Measurements from ENCODE around the gene DGUOK. TPM values are rescaled to one million over a fixed set of nuclear protein-coding genes. Genes with fewer than 3 reads are reported as not detected.

Gene DGUOK
- total RNA-seq, 1 experiment from 2014 or later, result 78.7 TPM

GRCh38 chr2:73961823-73962615, 35.3 kb downstream of the DGUOK start:
- peaks cover 25% of the 10 kb centered on the region; the same call in 1 of the 2 replicates for H3K36me3 ChIP-seq (ENCODE audit: low read depth)
- BruUV-seq (replicated peaks), result TSS peak; percentile 9
- H2AFZ ChIP-seq, result no peak overlapping the region
- peaks cover 4% of the 10 kb centered on the region; the same call in 1 of the 2 replicates for H4K20me1 ChIP-seq (ENCODE audit: insufficient read depth)
- CTCF ChIA-PET, result interaction anchor here (0.6 kb wide), 1 partner anchor 17 kb away, joined by 3 read pairs; no protein-coding TSS in a partner anchor
- POLR2A ChIA-PET (ENCODE audit: unreplicated experiment), result no interaction called here
- intact Hi-C loops (cut with micrococcal nuclease; ENCODE audit: unreplicated experiment), result no loop called here
- no peaks in the 10 kb centered on the region for H3K9me3 ChIP-seq (ENCODE audit: insufficient read depth, low read depth)
- no peaks in the 10 kb centered on the region for H3K79me2 ChIP-seq (ENCODE audit: low read depth)
- no peak overlapping the region for H3K4me2 ChIP-seq
- no peaks in the 10 kb centered on the region for H3K4me1 ChIP-seq (replicated peaks; ENCODE audit: insufficient read depth)
- DNase-seq, result no peak
- H3K27ac ChIP-seq, result no peak overlapping the region
- no peaks in the 10 kb centered on the region for H3K9me2 ChIP-seq (ENCODE audit: insufficient read depth)
- TF ChIP-seq CTCF (conservative IDR thresholded peaks at IDR 0.05), result no peak
- no peak for TF ChIP-seq EZH2 (IDR thresholded peaks at IDR 0.05; ENCODE audit: low read depth)
- peaks cover 3% of the 10 kb centered on the region; the same call in 1 of the 2 replicates for H3F3A ChIP-seq (ENCODE audit: insufficient read depth, low read depth)
- H3K4me3 ChIP-seq, result no peak overlapping the region
- H3K27me3 ChIP-seq (ENCODE audit: insufficient read depth, low read depth), result no peaks in the 10 kb centered on the region

- no peaks in the 10 kb centered on the region for H3K9me3 ChIP-seq (ENCODE audit: insufficient read depth, low read depth)
- H3K4me3 ChIP-seq, result no peak overlapping the region
- ChIA-PET CTCF (no interaction called here), POLR2A (ENCODE audit: unreplicated experiment) (no interaction called here)
- H3K4me1 ChIP-seq (replicated peaks; ENCODE audit: insufficient read depth), result no peaks in the 10 kb centered on the region
- no peaks in the 10 kb centered on the region for H3K79me2 ChIP-seq (ENCODE audit: low read depth)
- no peak overlapping the region for H3K4me2 ChIP-seq
- no TSS peak for BruUV-seq (replicated peaks)
- peaks cover 2% of the 10 kb centered on the region; the same call in 1 of the 2 replicates for H4K20me1 ChIP-seq (ENCODE audit: insufficient read depth)
- H3K27ac ChIP-seq, result no peak overlapping the region
- no peaks in the 10 kb centered on the region for H3K9me2 ChIP-seq (ENCODE audit: insufficient read depth)
- H3K36me3 ChIP-seq (ENCODE audit: low read depth), result peaks cover 20% of the 10 kb centered on the region; the same call in 1 of the 2 replicates
- H2AFZ ChIP-seq, result no peak overlapping the region
- no peak for DNase-seq
- no peak for TF ChIP-seq EZH2 (IDR thresholded peaks at IDR 0.05; ENCODE audit: low read depth)
- TF ChIP-seq CTCF (conservative IDR thresholded peaks at IDR 0.05), result no peak
- peaks cover 3% of the 10 kb centered on the region; the same call in 1 of the 2 replicates for H3F3A ChIP-seq (ENCODE audit: insufficient read depth, low read depth)
- intact Hi-C loops (cut with micrococcal nuclease; ENCODE audit: unreplicated experiment), result no loop called here
- H3K27me3 ChIP-seq (ENCODE audit: insufficient read depth, low read depth), result no peaks in the 10 kb centered on the region
Observed at GRCh38 chr2:73962798-73963197, 36.1 kb downstream of the DGUOK start.

GRCh38 chr2:73963385-73964120, 36.9 kb downstream of the DGUOK start:
- ChIA-PET CTCF (no interaction called here), POLR2A (ENCODE audit: unreplicated experiment) (no interaction called here)
- no TSS peak for BruUV-seq (replicated peaks)

More at GRCh38 chr2:73963385-73964120, 36.9 kb downstream of the DGUOK start:
- no peaks in the 10 kb centered on the region for H3K79me2 ChIP-seq (ENCODE audit: low read depth)
- H3K4me3 ChIP-seq, result no peak overlapping the region
- H3K36me3 ChIP-seq (ENCODE audit: low read depth), result peaks cover 13% of the 10 kb centered on the region; the same call in 1 of the 2 replicates
- no peak for TF ChIP-seq CTCF (conservative IDR thresholded peaks at IDR 0.05)
- no peak for TF ChIP-seq EZH2 (IDR thresholded peaks at IDR 0.05; ENCODE audit: low read depth)
- peaks cover 3% of the 10 kb centered on the region; the same call in 1 of the 2 replicates for H3F3A ChIP-seq (ENCODE audit: insufficient read depth, low read depth)
- H3K4me1 ChIP-seq (replicated peaks; ENCODE audit: insufficient read depth), result no peaks in the 10 kb centered on the region
- no peaks in the 10 kb centered on the region for H3K9me2 ChIP-seq (ENCODE audit: insufficient read depth)
- H3K27ac ChIP-seq, result no peak overlapping the region
- no peak for DNase-seq
- H3K27me3 ChIP-seq (ENCODE audit: insufficient read depth, low read depth), result no peaks in the 10 kb centered on the region
- intact Hi-C loops (cut with micrococcal nuclease; ENCODE audit: unreplicated experiment), result no loop called here
- H4K20me1 ChIP-seq (ENCODE audit: insufficient read depth), result no peaks in the 10 kb centered on the region; the same call in 1 of the 2 replicates
- no peaks in the 10 kb centered on the region for H3K9me3 ChIP-seq (ENCODE audit: insufficient read depth, low read depth)
- no peak overlapping the region for H3K4me2 ChIP-seq
- no peak overlapping the region for H2AFZ ChIP-seq

Data from PC-9 (cell line).